H7 (cell line): ENCODE measurements around the gene SEMA3B. TPM values are rescaled to one million over a fixed set of nuclear protein-coding genes. Genes with fewer than 3 reads are reported as not detected.
A peak's percentile ranks its signal among the peaks of the same experiment; 100 is the strongest.
"Not testable (repeated sequence)": the region's sequence is repeated elsewhere in the genome, so short reads cannot be mapped to it uniquely, and the experiment has no call there.

Source experiments
- DNase-seq: peaks from one replicate; pipeline ENCODE4 v3.0.0; 2012
- H3K27me3 ChIP-seq: 2 replicates; pipeline ENCODE4 v1.6.0; 2011; ENCODE audit warnings: mild to moderate bottlenecking, low read length; ENCODE audit not compliant: control insufficient read depth, insufficient read depth
- H3K36me3 ChIP-seq: replicated peaks from 2 replicates; pipeline ENCODE4 v1.5.1; 2011; ENCODE audit warnings: low read length; ENCODE audit not compliant: control insufficient read depth, insufficient read depth
- H3K4me3 ChIP-seq: 2 replicates; pipeline ENCODE4 v1.5.1; 2011; ENCODE audit warnings: low read depth, mild to moderate bottlenecking, control low read depth, low read length, moderate library complexity; ENCODE audit not compliant: insufficient read depth
- total RNA-seq: library from RNA; depleted of rRNA; stranded (reverse); fragments of >200 nt; shearing (Covaris generic); gene quantifications from 2 replicates; pipeline ENCODE4 v1.2.3, GENCODE V29; 2014

SEMA3B gene
- total RNA-seq, 1 experiment from 2014 or later, result 2.8 TPM

DNA sequence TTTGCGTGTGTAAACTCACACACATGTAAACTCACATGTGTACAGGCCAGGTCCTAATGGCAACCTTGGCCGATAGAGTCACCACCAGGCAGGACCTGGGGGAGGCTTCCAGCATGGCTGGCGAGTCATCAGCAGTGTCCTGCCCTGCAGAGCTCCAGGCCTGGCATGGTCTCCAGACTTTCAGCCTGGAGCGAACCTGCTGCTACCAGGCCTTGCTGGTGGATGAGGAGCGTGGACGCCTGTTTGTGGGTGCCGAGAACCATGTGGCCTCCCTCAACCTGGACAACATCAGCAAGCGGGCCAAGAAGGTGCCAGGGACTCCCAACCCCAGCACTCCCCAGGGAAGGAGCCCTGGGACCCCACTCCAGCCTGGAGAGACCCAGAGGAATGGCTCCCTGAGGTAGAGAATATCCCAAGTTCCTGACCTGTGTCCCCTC lies 1.0 kb downstream of the SEMA3B start:
- Histone ChIP-seq H3K4me3 (no peak overlapping the region), H3K36me3 (no peaks in the 10 kb centered on the region)
- DNase-seq, result no peak

DNA sequence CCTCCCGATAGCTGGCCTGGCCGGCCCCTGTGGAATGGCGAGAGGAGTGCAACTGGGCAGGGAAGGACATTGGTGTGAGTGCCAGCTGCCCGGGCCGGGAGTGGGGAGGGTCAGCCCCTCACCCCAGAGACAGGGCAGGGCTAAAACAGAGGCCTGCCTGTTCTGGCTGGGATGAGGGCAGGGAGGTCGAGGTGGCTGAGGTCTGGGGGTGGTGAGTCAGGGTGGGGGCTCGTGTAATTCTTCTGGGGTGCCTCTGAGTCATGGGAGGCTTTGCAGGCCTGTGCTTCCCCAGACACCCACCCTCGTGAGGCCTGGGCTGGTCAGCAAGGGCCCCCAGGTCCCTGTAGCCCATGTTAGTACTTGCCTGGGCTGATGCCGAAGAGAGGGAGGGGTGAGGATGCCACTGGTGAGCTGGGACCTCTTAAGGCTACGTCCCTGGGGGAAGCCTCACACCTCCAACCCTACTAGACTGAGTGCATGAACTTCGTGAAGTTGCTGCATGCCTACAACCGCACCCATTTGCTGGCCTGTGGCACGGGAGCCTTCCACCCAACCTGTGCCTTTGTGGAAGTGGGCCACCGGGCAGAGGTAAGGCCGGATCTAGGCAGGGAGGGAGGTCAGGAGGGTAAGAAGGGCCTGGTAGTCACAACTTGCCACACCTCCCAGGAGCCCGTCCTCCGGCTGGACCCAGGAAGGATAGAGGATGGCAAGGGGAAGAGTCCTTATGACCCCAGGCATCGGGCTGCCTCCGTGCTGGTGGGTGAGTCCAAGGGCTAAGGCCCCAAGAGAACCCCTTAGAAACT lies 1.7 kb downstream of the SEMA3B start:
- no peak for DNase-seq

More for the DNA sequence above, 1.0 kb downstream of the SEMA3B start:
- peaks cover 20% of the 10 kb centered on the region for H3K27me3 ChIP-seq

DNA sequence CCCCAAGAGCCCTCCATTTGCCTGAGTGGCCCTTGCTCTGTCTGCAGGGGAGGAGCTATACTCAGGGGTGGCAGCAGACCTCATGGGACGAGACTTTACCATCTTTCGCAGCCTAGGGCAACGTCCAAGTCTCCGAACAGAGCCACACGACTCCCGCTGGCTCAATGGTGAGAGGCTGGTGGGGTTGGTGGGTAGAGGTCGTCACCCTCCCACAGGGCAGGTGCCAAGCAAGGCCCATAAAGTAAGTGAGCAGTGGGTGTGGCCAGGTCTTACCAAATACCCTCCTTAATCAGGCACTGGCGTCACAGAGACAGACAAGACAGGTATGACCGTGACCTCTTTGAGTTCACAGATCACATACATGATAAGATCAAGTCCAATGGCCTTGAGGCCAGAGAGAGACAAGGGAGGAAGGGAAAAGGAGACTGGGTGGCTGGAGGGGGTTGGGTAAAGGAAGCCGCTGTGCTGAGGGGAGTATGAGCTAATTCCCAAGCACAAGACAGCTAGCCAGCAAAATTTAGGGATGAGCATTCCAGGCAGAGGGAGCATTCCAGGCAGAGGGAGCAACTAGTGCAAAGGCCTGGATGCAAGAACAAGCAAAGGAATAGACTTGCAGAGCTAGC lies 2.5 kb downstream of the SEMA3B start:
- Histone ChIP-seq H3K27me3 (peaks cover 34% of the 10 kb centered on the region), H3K4me3 (no peak overlapping the region), H3K36me3 (no peaks in the 10 kb centered on the region)
- DNase-seq, result no peak

More for the DNA sequence above, 1.7 kb downstream of the SEMA3B start:
- Histone ChIP-seq H3K4me3 (no peak overlapping the region), H3K27me3 (peaks cover 26% of the 10 kb centered on the region), H3K36me3 (no peaks in the 10 kb centered on the region)

DNA sequence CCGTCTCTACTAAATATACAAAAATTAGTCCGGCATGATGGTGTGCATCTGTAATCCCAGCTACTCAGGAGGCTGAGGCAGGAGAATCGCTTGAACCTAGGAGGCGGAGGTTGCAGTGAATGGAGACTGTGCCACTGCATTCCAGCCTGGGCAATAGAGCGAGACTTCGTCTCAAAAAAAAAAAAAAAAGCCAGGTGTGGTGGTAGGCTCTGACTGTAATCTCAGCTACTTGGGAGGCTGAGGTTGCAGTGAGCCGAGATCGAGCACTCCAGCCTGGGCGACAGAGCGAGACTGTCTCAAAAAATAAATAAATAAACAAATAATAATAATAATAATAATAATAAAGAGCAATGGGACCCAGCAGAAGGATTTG lies 3.6 kb downstream of the SEMA3B start:
- not testable (repeated sequence) for H3K36me3 ChIP-seq, DNase-seq, H3K4me3 ChIP-seq
- H3K27me3 ChIP-seq, result peaks cover 39% of the 10 kb centered on the region

DNA sequence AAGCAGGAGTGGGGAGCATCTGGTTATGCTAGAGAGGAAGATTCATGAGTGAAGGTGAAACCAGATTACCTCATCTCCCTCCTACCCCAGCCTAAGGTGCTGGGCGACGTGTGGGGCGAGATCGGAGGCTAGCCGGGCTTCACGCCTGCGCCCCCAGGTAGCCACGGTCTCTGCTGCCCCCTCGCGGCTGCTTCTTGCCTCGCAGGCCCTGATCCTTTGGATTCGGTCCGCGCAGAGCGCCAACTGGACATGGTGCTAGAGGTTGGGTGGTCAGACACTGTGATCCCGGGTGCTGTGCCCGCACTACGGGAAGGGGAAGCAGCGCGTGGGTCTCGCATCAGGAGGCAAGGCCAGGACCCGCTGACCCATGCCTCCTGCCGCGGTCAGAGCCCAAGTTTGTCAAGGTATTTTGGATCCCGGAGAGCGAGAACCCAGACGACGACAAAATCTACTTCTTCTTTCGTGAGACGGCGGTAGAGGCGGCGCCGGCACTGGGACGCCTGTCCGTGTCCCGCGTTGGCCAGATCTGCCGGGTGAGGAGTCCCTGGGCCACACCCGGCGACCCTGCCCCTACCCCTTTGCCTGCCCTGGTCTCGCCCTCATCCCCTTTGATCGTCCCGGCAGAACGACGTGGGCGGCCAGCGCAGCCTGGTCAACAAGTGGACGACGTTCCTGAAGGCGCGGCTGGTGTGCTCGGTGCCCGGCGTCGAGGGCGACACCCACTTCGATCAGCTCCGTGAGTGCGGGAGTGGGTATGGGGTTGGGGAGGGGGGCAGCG lies 4.2 kb downstream of the SEMA3B start:
- Histone ChIP-seq H3K4me3 (peak overlapping the region; percentile 25; the same call in 1 of the 2 replicates), H3K36me3 (no peaks in the 10 kb centered on the region), H3K27me3 (peaks cover 39% of the 10 kb centered on the region)
- peak; percentile 99 for DNase-seq

DNA sequence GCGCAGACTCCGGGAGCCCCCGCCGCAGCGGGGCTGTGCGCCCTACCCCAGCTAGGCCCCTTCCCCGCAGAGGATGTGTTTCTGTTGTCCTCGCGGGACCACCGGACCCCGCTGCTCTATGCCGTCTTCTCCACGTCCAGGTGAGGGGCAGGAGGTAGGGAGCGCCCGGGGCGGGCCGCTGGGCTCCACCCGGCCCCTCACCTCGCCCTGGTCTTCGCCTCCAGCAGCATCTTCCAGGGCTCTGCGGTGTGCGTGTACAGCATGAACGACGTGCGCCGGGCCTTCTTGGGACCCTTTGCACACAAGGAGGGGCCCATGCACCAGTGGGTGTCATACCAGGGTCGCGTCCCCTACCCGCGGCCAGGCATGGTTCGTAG lies 4.7 kb downstream of the SEMA3B start:
- no peak overlapping the region for H3K4me3 ChIP-seq
- H3K27me3 ChIP-seq, result peaks cover 39% of the 10 kb centered on the region
- DNase-seq, result peak; percentile 75
- no peaks in the 10 kb centered on the region for H3K36me3 ChIP-seq

DNA sequence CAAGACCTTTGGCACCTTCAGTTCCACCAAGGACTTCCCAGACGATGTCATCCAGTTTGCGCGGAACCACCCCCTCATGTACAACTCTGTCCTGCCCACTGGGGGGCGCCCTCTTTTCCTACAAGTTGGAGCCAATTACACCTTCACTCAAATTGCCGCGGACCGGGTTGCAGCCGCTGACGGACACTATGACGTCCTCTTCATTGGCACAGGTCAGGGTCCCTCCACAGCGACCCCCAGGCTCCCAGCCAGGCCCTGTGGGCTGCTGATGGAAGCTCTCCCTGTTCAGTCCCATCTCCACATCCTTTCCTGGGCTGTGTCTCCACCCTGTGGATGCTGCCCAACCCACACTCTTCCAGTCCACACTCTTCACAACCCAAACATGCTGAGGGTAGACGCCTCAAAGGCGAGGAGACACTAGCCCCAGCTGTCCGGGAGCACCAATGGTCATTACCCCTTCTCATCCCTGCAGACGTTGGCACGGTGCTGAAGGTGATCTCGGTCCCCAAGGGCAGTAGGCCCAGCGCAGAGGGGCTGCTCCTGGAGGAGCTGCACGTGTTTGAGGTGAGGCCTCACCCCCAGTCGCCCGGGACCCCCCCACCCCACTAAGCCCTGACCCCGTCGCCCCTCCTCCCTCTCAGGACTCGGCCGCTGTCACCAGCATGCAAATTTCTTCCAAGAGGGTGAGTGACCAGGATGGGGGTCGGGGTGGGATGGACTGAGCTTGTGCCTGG lies 5.6 kb downstream of the SEMA3B start:
- peak; percentile 94 for DNase-seq
- Histone ChIP-seq H3K4me3 (no peak overlapping the region; the same call in 1 of the 2 replicates), H3K36me3 (no peaks in the 10 kb centered on the region), H3K27me3 (peaks cover 39% of the 10 kb centered on the region)

DNA sequence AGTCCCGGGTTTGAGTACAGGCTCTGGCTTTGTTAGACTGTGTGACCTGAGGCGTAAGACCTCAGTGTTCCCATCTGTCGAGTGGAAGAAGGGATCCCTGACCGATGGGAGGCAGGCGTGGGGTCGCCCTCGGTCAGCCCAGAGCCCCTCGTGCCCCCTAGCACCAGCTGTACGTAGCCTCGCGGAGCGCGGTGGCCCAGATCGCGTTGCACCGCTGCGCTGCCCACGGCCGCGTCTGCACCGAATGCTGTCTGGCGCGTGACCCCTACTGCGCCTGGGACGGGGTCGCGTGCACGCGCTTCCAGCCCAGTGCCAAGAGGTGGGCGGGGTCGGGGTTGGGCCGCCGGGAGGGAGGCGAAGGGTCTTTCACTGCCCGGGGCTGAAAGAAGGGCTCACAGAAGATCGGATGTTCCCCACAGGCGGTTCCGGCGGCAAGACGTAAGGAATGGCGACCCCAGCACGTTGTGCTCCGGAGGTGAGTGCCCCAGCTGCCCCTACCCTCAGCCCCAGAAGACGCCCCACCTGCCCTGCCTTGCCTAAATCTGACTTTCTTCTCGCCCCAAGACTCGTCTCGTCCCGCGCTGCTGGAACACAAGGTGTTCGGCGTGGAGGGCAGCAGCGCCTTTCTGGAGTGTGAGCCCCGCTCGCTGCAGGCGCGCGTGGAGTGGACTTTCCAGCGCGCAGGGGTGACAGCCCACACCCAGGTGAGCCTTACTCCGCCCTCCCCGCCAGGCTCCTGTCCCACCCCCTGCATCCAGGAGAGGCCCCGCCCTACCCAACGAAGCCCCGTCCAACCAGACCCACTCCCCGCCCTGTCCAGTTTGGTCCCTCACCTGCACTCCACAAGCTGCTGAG lies 6.4 kb downstream of the SEMA3B start:
- peak; percentile 95 for DNase-seq
- Histone ChIP-seq H3K27me3 (peaks cover 39% of the 10 kb centered on the region), H3K36me3 (no peaks in the 10 kb centered on the region), H3K4me3 (peak overlapping the region; percentile 41)

DNA sequence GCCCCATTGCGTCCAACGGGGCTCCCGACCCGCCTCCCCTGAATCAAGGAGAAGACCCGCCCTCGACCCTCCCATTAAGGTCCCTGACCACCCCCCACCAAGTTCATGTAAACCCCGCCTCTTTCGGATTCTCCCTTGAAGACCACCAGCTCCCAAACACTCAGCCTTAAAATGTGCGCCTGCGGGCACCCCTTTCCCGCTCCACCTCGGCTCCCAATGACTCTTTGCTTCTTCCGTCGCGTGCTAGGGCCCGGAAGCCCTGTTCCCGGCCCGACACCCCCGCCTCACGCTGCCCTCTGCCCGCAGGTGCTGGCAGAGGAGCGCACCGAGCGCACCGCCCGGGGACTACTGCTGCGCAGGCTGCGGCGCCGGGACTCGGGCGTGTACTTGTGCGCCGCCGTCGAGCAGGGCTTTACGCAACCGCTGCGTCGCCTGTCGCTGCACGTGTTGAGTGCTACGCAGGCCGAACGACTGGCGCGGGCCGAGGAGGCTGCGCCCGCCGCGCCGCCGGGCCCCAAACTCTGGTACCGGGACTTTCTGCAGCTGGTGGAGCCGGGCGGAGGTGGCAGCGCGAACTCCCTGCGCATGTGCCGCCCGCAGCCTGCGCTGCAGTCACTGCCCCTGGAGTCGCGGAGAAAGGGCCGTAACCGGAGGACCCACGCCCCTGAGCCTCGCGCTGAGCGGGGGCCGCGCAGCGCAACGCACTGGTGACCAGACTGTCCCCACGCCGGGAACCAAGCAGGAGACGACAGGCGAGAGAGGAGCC lies 7.2 kb downstream of the SEMA3B start:
- DNase-seq, result peak; percentile 87
- Histone ChIP-seq H3K27me3 (peaks cover 39% of the 10 kb centered on the region), H3K4me3 (peak overlapping the region; percentile 41; the same call in 1 of the 2 replicates), H3K36me3 (no peaks in the 10 kb centered on the region)

DNA sequence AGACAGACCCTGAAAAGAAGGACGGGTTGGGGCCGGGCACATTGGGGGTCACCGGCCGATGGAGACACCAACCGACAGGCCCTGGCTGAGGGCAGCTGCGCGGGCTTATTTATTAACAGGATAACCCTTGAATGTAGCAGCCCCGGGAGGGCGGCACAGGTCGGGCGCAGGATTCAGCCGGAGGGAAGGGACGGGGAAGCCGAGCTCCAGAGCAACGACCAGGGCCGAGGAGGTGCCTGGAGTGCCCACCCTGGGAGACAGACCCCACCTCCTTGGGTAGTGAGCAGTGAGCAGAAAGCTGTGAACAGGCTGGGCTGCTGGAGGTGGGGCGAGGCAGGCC lies 7.8 kb downstream of the SEMA3B start:
- Histone ChIP-seq H3K27me3 (peaks cover 39% of the 10 kb centered on the region), H3K4me3 (peak overlapping the region; percentile 41; the same call in 1 of the 2 replicates), H3K36me3 (no peaks in the 10 kb centered on the region)
- peak; percentile 67 for DNase-seq

DNA sequence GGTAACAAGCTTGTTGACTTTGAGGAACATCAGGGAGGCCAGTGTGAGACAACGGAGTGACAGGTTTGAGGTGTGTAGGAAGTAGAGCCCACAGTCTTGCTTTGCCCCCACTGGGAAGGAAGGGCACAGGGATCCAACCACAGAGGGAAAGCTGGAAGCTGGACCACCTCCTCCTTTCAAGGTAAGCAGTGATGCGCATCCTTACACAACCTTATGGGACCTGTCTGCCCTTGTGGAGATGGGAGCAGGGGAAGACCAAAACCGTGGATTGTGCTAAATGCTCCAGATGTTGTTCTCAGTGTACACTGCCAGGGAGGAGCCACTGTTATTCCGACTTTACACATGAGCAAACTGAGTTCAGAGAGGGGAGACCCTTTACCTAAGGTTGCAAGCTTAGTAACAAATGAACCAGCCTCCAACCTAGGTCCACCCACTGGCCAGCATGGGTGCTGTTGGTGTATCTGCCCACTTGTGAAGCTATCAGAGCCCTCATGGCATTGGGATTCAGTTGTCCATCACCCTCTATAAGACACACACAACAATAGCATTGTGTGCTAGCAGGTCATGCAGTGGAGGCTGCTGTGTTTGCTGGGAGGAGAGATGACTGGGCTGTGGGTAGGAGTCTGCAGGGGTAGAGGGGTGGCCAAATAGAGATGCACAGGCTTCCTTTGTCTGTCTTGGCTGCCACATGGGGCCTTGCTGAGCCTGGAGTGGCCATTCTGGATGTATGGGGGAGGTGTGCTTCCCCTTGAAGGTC lies 9.4 kb downstream of the SEMA3B start:
- DNase-seq, result no peak
- no peak overlapping the region for H3K4me3 ChIP-seq
- no peaks in the 10 kb centered on the region for H3K36me3 ChIP-seq
- peaks cover 35% of the 10 kb centered on the region for H3K27me3 ChIP-seq

DNA sequence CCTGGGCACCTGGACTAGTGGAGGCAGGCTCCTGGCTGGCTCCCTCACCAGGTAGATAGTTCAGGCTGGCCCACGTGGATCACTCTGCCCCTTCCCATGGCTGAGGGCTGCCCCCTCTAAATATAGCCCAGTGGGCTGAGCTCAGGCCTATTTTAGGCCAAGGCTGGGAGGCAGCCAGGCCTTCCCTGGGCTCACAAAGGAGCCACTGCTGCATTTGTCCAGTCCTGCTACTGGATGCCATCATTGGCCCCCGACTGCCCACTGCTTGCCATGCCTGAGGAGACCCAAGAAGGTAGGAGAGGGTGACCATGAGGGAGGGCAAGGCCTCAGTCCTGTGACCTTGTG lies 9.9 kb downstream of the SEMA3B start, which contains the start of gene LSMEM2:
LSMEM2 (plus strand) TSS at position 208 of the 345 bp plus-strand sequence; CDS start at position 235, 27 bp downstream.
- H3K27me3 ChIP-seq, result peaks cover 30% of the 10 kb centered on the region
- no peak for DNase-seq

More for the DNA sequence above, 9.9 kb downstream of the SEMA3B start, which contains the start of gene LSMEM2:
- H3K4me3 ChIP-seq, result no peak within 1 kb of the TSS
- no peaks in the 10 kb centered on the region for H3K36me3 ChIP-seq
